Left ventricle myocardium inferior (tissue), 1 donor: ENCODE measurements around the gene HOXB3. TPM values are rescaled to one million over a fixed set of nuclear protein-coding genes. Genes with fewer than 3 reads are reported as not detected.

Experiments
- DNase-seq: peaks from one replicate; pipeline ENCODE4 v3.0.0-alpha.2; 2020
- H3K27ac ChIP-seq: fragments of 200-600 bp; replicated peaks from 2 replicates; pipeline ENCODE4 v1.8.0; 2021
- H3K27me3 ChIP-seq: fragments of 200-600 bp; 2 replicates; pipeline ENCODE4 v1.8.0; 2021; ENCODE audit warnings: low read depth
- H3K36me3 ChIP-seq: fragments of 200-600 bp; 2 replicates; pipeline ENCODE4 v1.8.0; 2021
- H3K4me1 ChIP-seq: fragments of 200-600 bp; 2 replicates; pipeline ENCODE4 v1.8.0; 2021
- H3K4me3 ChIP-seq: fragments of 200-600 bp; 2 replicates; pipeline ENCODE4 v1.8.0; 2021; ENCODE audit warnings: mild to moderate bottlenecking, moderate library complexity
- H3K9me3 ChIP-seq: fragments of 200-600 bp; replicated peaks from 2 replicates; pipeline ENCODE4 v1.8.0; 2021
- CTCF ChIP-seq: fragments of 200-600 bp; IDR thresholded peaks from 2 replicates; pipeline ENCODE4 v1.8.0; 2021; ENCODE audit warnings: antibody characterized with exemption, mild to moderate bottlenecking, borderline replicate concordance
- intact Hi-C: fragments of 100-400 bp; cut with micrococcal nuclease; formaldehyde crosslinking; loops from one replicate; pipeline ENCODE4 v1.11.0; 2022
- total RNA-seq: library from RNA; stranded (reverse); fragmentation: NEBNext Ultra II Directional; extraction: Animal tissue kit (Norgen Biotek cat#: 25700); gene quantifications from one replicate; pipeline ENCODE4 v1.2.1, GENCODE V29; 2021
- donor health status: DM: no; HTN: yes; CAD: no; lungs with severe emphysema.

HOXB3 gene
- total RNA-seq, 1 donor from 2014 or later, result 0.91 TPM

- intact Hi-C loops, result no loop called here
- no peak overlapping the region for H3K4me3 ChIP-seq
- TF ChIP-seq CTCF, result no peak
- H3K4me1 ChIP-seq, result peaks cover 18% of the 10 kb centered on the region
- no peaks in the 10 kb centered on the region for H3K9me3 ChIP-seq
- DNase-seq, result no peak
- peaks cover 100% of the 10 kb centered on the region for H3K27me3 ChIP-seq
- no peak overlapping the region for H3K27ac ChIP-seq
- no peaks in the 10 kb centered on the region for H3K36me3 ChIP-seq
Measured at GRCh38 chr17:48587276-48588073, 2.6 kb downstream of the HOXB3 start.

GRCh38 chr17:48586355-48587258 is 3.4 kb downstream of the HOXB3 start:
- Histone ChIP-seq H3K27me3 (peaks cover 100% of the 10 kb centered on the region), H3K4me3 (peak overlapping the region; percentile 70), H3K4me1 (peaks cover 18% of the 10 kb centered on the region), H3K36me3 (no peaks in the 10 kb centered on the region), H3K27ac (peak overlapping the region; percentile 82), H3K9me3 (no peaks in the 10 kb centered on the region)
- intact Hi-C loops, result no loop called here
- TF ChIP-seq CTCF, result no peak
- DNase-seq, result no peak

GRCh38 chr17:48584223-48584741 is 5.8 kb downstream of the HOXB3 start:
- intact Hi-C loops, result no loop called here
- no peak for TF ChIP-seq CTCF
- Histone ChIP-seq H3K27ac (no peak overlapping the region), H3K36me3 (no peaks in the 10 kb centered on the region), H3K4me3 (no peak overlapping the region), H3K4me1 (peaks cover 18% of the 10 kb centered on the region), H3K27me3 (peaks cover 100% of the 10 kb centered on the region), H3K9me3 (no peaks in the 10 kb centered on the region)
- no peak for DNase-seq

- intact Hi-C loops, result no loop called here
- Histone ChIP-seq H3K9me3 (no peaks in the 10 kb centered on the region), H3K36me3 (no peaks in the 10 kb centered on the region), H3K27me3 (peaks cover 100% of the 10 kb centered on the region), H3K4me1 (peaks cover 21% of the 10 kb centered on the region), H3K4me3 (no peak overlapping the region), H3K27ac (no peak overlapping the region)
- TF ChIP-seq CTCF, result no peak
- no peak for DNase-seq
Measured at GRCh38 chr17:48583708-48584222, 6.3 kb downstream of the HOXB3 start.

GRCh38 chr17:48582750-48583069 is 7.3 kb downstream of the HOXB3 start:
- DNase-seq, result no peak
- H3K9me3 ChIP-seq, result no peaks in the 10 kb centered on the region
- TF ChIP-seq CTCF, result no peak
- intact Hi-C loops, result no loop called here
- no peaks in the 10 kb centered on the region for H3K36me3 ChIP-seq
- H3K27ac ChIP-seq, result peak overlapping the region; percentile 67
- H3K27me3 ChIP-seq, result peaks cover 100% of the 10 kb centered on the region
- peak overlapping the region; percentile 58 for H3K4me3 ChIP-seq
- H3K4me1 ChIP-seq, result peaks cover 26% of the 10 kb centered on the region
